H1 (cell line): ENCODE data around the gene ILK. TPM values are rescaled to one million over a fixed set of nuclear protein-coding genes. Genes with fewer than 3 reads are reported as not detected.

ENCODE experiments used
- CTCF ChIA-PET: fragments of 300-600 bp; sonication (Branson Sonifier 250); formaldehyde crosslinking; loops from one replicate; lab custom pipeline; 2021; ENCODE audit not compliant: partially characterized antibody; lab: Charles Lee
- POLR2A ChIA-PET: fragments of 300-600 bp; sonication (Branson Sonifier 250); formaldehyde crosslinking; loops from one replicate; lab custom pipeline; 2021; ENCODE audit warnings: inconsistent platforms; ENCODE audit not compliant: partially characterized antibody; lab: Charles Lee
- DNase-seq, 2 experiments: peaks; one replicate each; pipeline versions ENCODE4 v3.0.0 to v3.0.0-alpha.2; 2010 to 2022; ENCODE audit warnings: low spot score in 2 of 2, low read depth in 1 of 2, mixed read lengths in 1 of 2
- FAIRE-seq: peaks from 2 replicates; lab custom pipeline; 2011; peaks lifted over from hg19 to GRCh38; lab: Jason Lieb, UNC
- H2AFZ ChIP-seq: 2 replicates; pipeline ENCODE4 v1.8.1; 2012; ENCODE audit warnings: low read length, inconsistent platforms
- H2AK5ac ChIP-seq: 2 replicates; pipeline ENCODE4 v1.6.1; 2013; ENCODE audit warnings: low read depth, low read length
- H2BK120ac ChIP-seq: replicated peaks from 2 replicates; pipeline ENCODE3; 2013; ENCODE audit warnings: low read depth, low read length, inconsistent platforms
- H2BK12ac ChIP-seq: 2 replicates; pipeline ENCODE4 v1.6.1; 2013; ENCODE audit warnings: low read depth, low read length
- H2BK15ac ChIP-seq: 2 replicates; pipeline ENCODE4 v1.6.1; 2013; ENCODE audit warnings: low read length
- H2BK20ac ChIP-seq: 2 replicates; pipeline ENCODE4 v1.6.1; 2013; ENCODE audit warnings: low read length
- H2BK5ac ChIP-seq: 2 replicates; pipeline ENCODE4 v1.6.1; 2013; ENCODE audit warnings: low read depth, low read length
- H3K14ac ChIP-seq: 2 replicates; pipeline ENCODE4 v1.6.1; 2013; ENCODE audit warnings: inconsistent platforms; ENCODE audit not compliant: insufficient read length
- H3K18ac ChIP-seq: 2 replicates; pipeline ENCODE4 v1.6.1; 2013; ENCODE audit warnings: low read length; ENCODE audit errors: extremely low read depth
- H3K23ac ChIP-seq: 2 replicates; pipeline ENCODE4 v1.6.1; 2013; ENCODE audit warnings: inconsistent platforms; ENCODE audit not compliant: insufficient read length
- H3K23me2 ChIP-seq: 2 replicates; pipeline ENCODE4 v1.6.1; 2013; ENCODE audit warnings: low read depth, low read length
- H3K27ac ChIP-seq: 2 replicates; pipeline ENCODE4 v1.6.1; 2011; ENCODE audit warnings: low read depth, low read length, inconsistent platforms
- H3K27me3 ChIP-seq, 4 experiments: replicated peaks in 1 of 4; 1 replicate in 1 of 4; 2 replicates in 3 of 4; pipeline versions ENCODE4 v1.6.1 to v1.8.1; 2011 to 2013; ENCODE audit warnings: low read length in 3 of 4, mild to moderate bottlenecking in 3 of 4, inconsistent platforms in 2 of 4, mixed read lengths in 2 of 4, moderate library complexity in 1 of 4; ENCODE audit not compliant: control insufficient read depth in 3 of 4, insufficient read depth in 3 of 4; ENCODE audit errors: extremely low read depth in 1 of 4
- H3K36me3 ChIP-seq, 4 experiments: 2 replicates each; pipeline versions ENCODE4 v1.6.1 to v1.8.1; 2011 to 2013; ENCODE audit warnings: mild to moderate bottlenecking in 4 of 4, low read length in 3 of 4, moderate library complexity in 2 of 4, control low read depth in 1 of 4, inconsistent platforms in 1 of 4; ENCODE audit not compliant: insufficient read depth in 4 of 4, control insufficient read depth in 2 of 4
- H3K4ac ChIP-seq: replicated peaks from 2 replicates; pipeline ENCODE3; 2013; ENCODE audit warnings: low read length, low read depth, mixed read lengths, inconsistent platforms; ENCODE audit not compliant: insufficient read length
- H3K4me1 ChIP-seq, 4 experiments: replicated peaks in 1 of 4; 1 replicate in 1 of 4; 2 replicates in 3 of 4; pipeline versions ENCODE4 v1.6.1 to v1.8.1; 2011 to 2013; ENCODE audit warnings: low read length in 3 of 4, inconsistent platforms in 2 of 4, mixed read lengths in 1 of 4; ENCODE audit not compliant: insufficient read depth in 4 of 4, control insufficient read depth in 3 of 4
- H3K4me2 ChIP-seq, 2 experiments: 2 replicates each; pipeline versions ENCODE4 v1.6.1 to v1.8.1; 2011 to 2013; ENCODE audit warnings: low read depth in 2 of 2, low read length in 2 of 2, control low read depth in 1 of 2, inconsistent platforms in 1 of 2, mild to moderate bottlenecking in 1 of 2; ENCODE audit not compliant: insufficient read depth in 1 of 2
- H3K4me3 ChIP-seq, 4 experiments: fragments of 200-600, 300-600 bp in 1 of 4; sonication (generic), shearing (Covaris generic), sonication (Bioruptor Twin) in 1 of 4; 2 replicates each; pipeline versions ENCODE4 v1.5.1 to v1.8.1; 2011 to 2016; ENCODE audit warnings: low read length in 4 of 4, low read depth in 3 of 4, control low read depth in 2 of 4, inconsistent platforms in 2 of 4, mild to moderate bottlenecking in 2 of 4, mixed read lengths in 1 of 4, moderate library complexity in 1 of 4; ENCODE audit not compliant: insufficient read depth in 2 of 4; ENCODE audit errors: extremely low read depth in 1 of 4
- H3K56ac ChIP-seq: replicated peaks from 2 replicates; pipeline ENCODE3; 2013; ENCODE audit warnings: low read depth, mild to moderate bottlenecking, mixed read lengths, low read length, inconsistent platforms; ENCODE audit not compliant: insufficient read length
- H3K79me1 ChIP-seq: 2 replicates; pipeline ENCODE4 v1.6.1; 2013; ENCODE audit warnings: low read depth, low read length, control low read depth
- H3K79me2 ChIP-seq, 2 experiments: 2 replicates each; pipeline versions ENCODE4 v1.6.1 to v1.8.1; 2012 to 2013; ENCODE audit warnings: low read length in 2 of 2, mild to moderate bottlenecking in 2 of 2, inconsistent platforms in 1 of 2; ENCODE audit not compliant: insufficient read depth in 2 of 2, control insufficient read depth in 1 of 2
- H3K9ac ChIP-seq, 4 experiments: replicated peaks in 1 of 4; 1 replicate in 1 of 4; 2 replicates in 3 of 4; pipeline versions ENCODE4 v1.6.1 to v1.8.1; 2011 to 2013; ENCODE audit warnings: low read depth in 3 of 4, low read length in 3 of 4, control low read depth in 2 of 4, mild to moderate bottlenecking in 2 of 4, moderate library complexity in 2 of 4, inconsistent platforms in 1 of 4; ENCODE audit errors: extremely low read depth in 1 of 4
- H3K9me3 ChIP-seq, 2 experiments: 2 replicates each; pipeline versions ENCODE4 v1.6.1 to v1.8.1; 2012 to 2013; ENCODE audit warnings: mild to moderate bottlenecking in 2 of 2, moderate library complexity in 2 of 2, control low read depth in 1 of 2, inconsistent platforms in 1 of 2, low read depth in 1 of 2, low read length in 1 of 2, mixed read lengths in 1 of 2; ENCODE audit not compliant: insufficient read depth in 2 of 2
- H4K20me1 ChIP-seq, 2 experiments: replicated peaks in 1 of 2; 2 replicates each; pipeline versions ENCODE3 to v1.8.1; 2011 to 2013; ENCODE audit warnings: inconsistent platforms in 2 of 2, low read length in 2 of 2, mild to moderate bottlenecking in 1 of 2; ENCODE audit not compliant: insufficient read depth in 2 of 2, control insufficient read depth in 1 of 2
- H4K5ac ChIP-seq: 2 replicates; pipeline ENCODE4 v1.6.1; 2013; ENCODE audit warnings: low read length, low read depth, mixed read lengths, inconsistent platforms; ENCODE audit not compliant: insufficient read length
- H4K8ac ChIP-seq: 2 replicates; pipeline ENCODE4 v1.8.0; 2013; ENCODE audit warnings: mild to moderate bottlenecking, moderate library complexity, low read length, inconsistent platforms; ENCODE audit not compliant: insufficient read depth; ENCODE audit errors: extremely low read depth
- H4K91ac ChIP-seq: replicated peaks from 2 replicates; pipeline ENCODE3; 2013; ENCODE audit warnings: low read length, mixed read lengths, inconsistent platforms; ENCODE audit not compliant: insufficient read length
- POLR2A ChIP-seq, 2 experiments: IDR thresholded peaks; 1 replicate in 1 of 2; 2 replicates in 1 of 2; pipeline ENCODE4 v1.6.1; 2011; ENCODE audit warnings: low read depth in 2 of 2, low read length in 2 of 2, mild to moderate bottlenecking in 2 of 2; ENCODE audit errors: control extremely low read depth in 1 of 2
- SP1 ChIP-seq: IDR thresholded peaks from 2 replicates; pipeline ENCODE4 v1.6.1; 2011; ENCODE audit warnings: low read depth, low read length
- WGBS, 2 experiments: shearing (Covaris generic) in 1 of 2; methylation state at CpG; one replicate each; pipeline versions ENCODE4 v1.1.6 to v1.1.7; 2013 to 2015; ENCODE audit warnings: low lambda C conversion rate in 2 of 2, mixed read lengths in 2 of 2, inconsistent platforms in 1 of 2, low coverage in 1 of 2, missing lambda C conversion rate in 1 of 2; ENCODE audit not compliant: insufficient replicate concordance in 2 of 2, insufficient coverage in 1 of 2, insufficient read length in 1 of 2; ENCODE audit errors: extremely low coverage in 1 of 2, missing lambda C conversion rate in 1 of 2; 5-methylcytosine and 5-hydroxymethylcytosine counted together
- polyA plus RNA-seq, 7 experiments: library from polyadenylated mRNA; depleted of rRNA in 3 of 7; stranded (reverse) in 5 of 7; unstranded in 2 of 7; fragments of >200 nt in 5 of 7; fragments of 200-250 nt in 2 of 7; gene quantifications; 1 replicate in 5 of 7; 2 replicates in 1 of 7; 4 replicates in 1 of 7; pipeline versions ENCODE4 v1.2.1 to v1.2.3, GENCODE V29; 2011 to 2013; ENCODE audit warnings: missing spikeins in 2 of 7, mixed read lengths in 2 of 7
- total RNA-seq: library from RNA; stranded (reverse); fragmentation: NEBNext Ultra II Directional; extraction: Animal tissue kit (Norgen Biotek cat#: 25700); gene quantifications from 2 replicates; pipeline ENCODE4 v1.2.1, GENCODE V29; 2021

The ILK gene
- total and polyA plus RNA-seq, 2 of the 8 experiments (the other 6 are each of a cell fraction or from before 2014, with no cell fraction given) = 91.4 to 132 TPM

DNA sequence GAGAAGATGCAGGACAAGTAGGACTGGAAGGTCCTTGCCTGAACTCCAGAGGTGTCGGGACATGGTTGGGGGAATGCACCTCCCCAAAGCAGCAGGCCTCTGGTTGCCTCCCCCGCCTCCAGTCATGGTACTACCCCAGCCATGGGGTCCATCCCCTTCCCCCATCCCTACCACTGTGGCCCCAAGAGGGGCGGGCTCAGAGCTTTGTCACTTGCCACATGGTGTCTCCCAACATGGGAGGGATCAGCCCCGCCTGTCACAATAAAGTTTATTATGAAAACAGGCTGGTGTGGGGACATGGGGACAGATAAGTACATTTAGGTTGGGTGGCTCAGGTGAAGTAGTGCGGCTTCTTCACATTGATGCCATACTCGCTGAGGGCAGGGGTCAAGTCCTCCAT, 7.0 kb downstream of the ILK start:
- Histone ChIP-seq H2BK15ac (no peak overlapping the region), H3K9me3 (no peaks in the 10 kb centered on the region), H4K20me1 (no peaks in the 10 kb centered on the region), H3K4me3 (peak overlapping the region in 2 of 4 experiments; percentile 67 to 76; a peak in 1 of 8 replicates), H3K14ac (no peak overlapping the region), H2BK5ac (no peak overlapping the region), H3K23ac (no peak overlapping the region), H4K8ac (no peak overlapping the region), H3K36me3 (peaks cover 17 to 36% (median 33%) of the 10 kb centered on the region in 4 experiments), H2AFZ (no peak overlapping the region), H2BK20ac (no peak overlapping the region), H2AK5ac (no peak overlapping the region), H3K4ac (no peak overlapping the region), H3K27ac (no peak overlapping the region), H3K56ac (no peak overlapping the region), H2BK12ac (no peak overlapping the region), H3K79me1 (peaks cover 5% of the 10 kb centered on the region; the same call in 1 of the 2 replicates), H3K18ac (no peak overlapping the region), H3K79me2 (peaks cover 0 to 26% of the 10 kb centered on the region in 2 experiments; a peak in 2 of 4 replicates), H3K9ac (peak overlapping the region in 1 of 4 experiments; percentile 34; a peak in 1 of 7 replicates), H2BK120ac (no peak overlapping the region), H3K4me1 (peaks cover 4 to 21% (median 11%) of the 10 kb centered on the region in 4 experiments), H4K91ac (no peak overlapping the region), H4K5ac (no peak overlapping the region), H3K23me2 (peaks cover 11% of the 10 kb centered on the region), H3K4me2 (peak overlapping the region in 1 of 2 experiments; percentile 94; a peak in 3 of 4 replicates), H3K27me3 (no peaks in the 10 kb centered on the region)
- 95% methylated on average over 6 of the region's 6 CpGs; no CpG with 5 or more reads in 1 of the 2 experiments for WGBS, 2 experiments
- TF ChIP-seq SP1 = no peak
- TF ChIP-seq POLR2A (IDR thresholded peaks at IDR 0.05; ENCODE audit: control extremely low read depth in 1 of 2, low read depth in 2 of 2, low read length in 2 of 2) = 0 out of 3 replicates have a peak, but pooled peaks of 1 of the 2 experiments have one; percentile 21
- no peak for FAIRE-seq
- ChIA-PET CTCF (interaction anchor here (0.9 to 2.8 kb wide), 3 partner anchors 11 to 79 kb away, joined by 3 to 10 read pairs (median 4); no protein-coding TSS in a partner anchor), POLR2A (interaction anchor here (0.6 to 3.0 kb wide), 13 partner anchors 11 to 136 kb away, joined by 3 to 24 read pairs (median 4); no protein-coding TSS in a partner anchor)
- no peak for DNase-seq
